C4-2B (cell line): Measurements from ENCODE around the gene GABRP.

Experiments
- CTCF ChIP-seq: fragments of 450-650 bp; conservative IDR thresholded peaks from 2 replicates; pipeline ENCODE4 v1.5.1; 2017; ENCODE audit warnings: mild to moderate bottlenecking
- ZFX ChIP-seq: fragments of 450-650 bp; IDR thresholded peaks from 2 replicates; pipeline ENCODE4 v1.6.1; 2017

- TF ChIP-seq CTCF (no peak), ZFX (no peak)
Measured at GRCh38 chr5:170747357-170747756, 36.2 kb upstream of the GABRP start.
